SK-N-SH treated with all-trans-retinoic acid at 6 μM for 48 hours (cell line): ENCODE measurements around the gene PAOX.

ENCODE experiments used
- ATAC-seq: fragments of 200-7000 bp; cut with Tn5 transposase; 3 replicates; pipeline ENCODE4 v1.9.1; 2020; ENCODE audit warnings: mild to moderate bottlenecking, moderate library complexity
- ARNTL ChIP-seq: fragments of 450-650 bp; formaldehyde crosslinking; IDR thresholded peaks from 2 replicates; pipeline ENCODE4 v1.5.0; 2020; ENCODE audit warnings: low read depth, mild to moderate bottlenecking, moderate library complexity, borderline replicate concordance
- CSDC2 ChIP-seq: fragments of 250-450 bp; sonication (Bioruptor Pico); IDR thresholded peaks from 2 replicates; pipeline ENCODE4 v1.5.0; 2020; ENCODE audit warnings: mild to moderate bottlenecking, moderate library complexity
- ESRRG ChIP-seq: fragments of 250-450 bp; sonication (Bioruptor Pico); IDR thresholded peaks from 2 replicates; pipeline ENCODE4 v1.6.1; 2021; ENCODE audit warnings: mild to moderate bottlenecking
- GLIS3 ChIP-seq: fragments of 250-450 bp; sonication (Bioruptor Pico); IDR thresholded peaks from 2 replicates; pipeline ENCODE4 v1.5.0; 2020; ENCODE audit warnings: mild to moderate bottlenecking, moderate library complexity
- ISL1 ChIP-seq: fragments of 250-450 bp; sonication (Bioruptor Pico); IDR thresholded peaks from 2 replicates; pipeline ENCODE4 v2.1.2; 2022; ENCODE audit warnings: mild to moderate bottlenecking, moderate library complexity
- OSR1 ChIP-seq: fragments of 250-450 bp; sonication (Bioruptor Pico); IDR thresholded peaks from 2 replicates; pipeline ENCODE4 v1.8.0; 2022; ENCODE audit warnings: moderate library complexity, mild to moderate bottlenecking, inconsistent platforms
- PPARA ChIP-seq: fragments of 250-450 bp; sonication (Bioruptor Pico); IDR thresholded peaks from 2 replicates; pipeline ENCODE4 v1.5.0; 2020; ENCODE audit warnings: mild to moderate bottlenecking, borderline replicate concordance
- RARB ChIP-seq: fragments of 250-450 bp; sonication (Bioruptor Pico); IDR thresholded peaks from 2 replicates; pipeline ENCODE4 v1.8.0; 2021; ENCODE audit warnings: mild to moderate bottlenecking, moderate library complexity
- SNAI2 ChIP-seq: fragments of 250-450 bp; sonication (Bioruptor Pico); IDR thresholded peaks from 2 replicates; pipeline ENCODE4 v1.5.0; 2020; ENCODE audit warnings: mild to moderate bottlenecking, moderate library complexity
- TCF4 ChIP-seq: fragments of 250-450 bp; sonication (Bioruptor Pico); IDR thresholded peaks from 2 replicates; pipeline ENCODE4 v1.8.0; 2021; ENCODE audit warnings: mild to moderate bottlenecking, moderate library complexity, borderline replicate concordance
- TOX ChIP-seq: fragments of 250-450 bp; sonication (Bioruptor Pico); IDR thresholded peaks from 2 replicates; pipeline ENCODE4 v1.8.0; 2021; ENCODE audit warnings: mild to moderate bottlenecking, moderate library complexity, borderline replicate concordance
- ZC3H10 ChIP-seq: fragments of 250-450 bp; sonication (Bioruptor Pico); IDR thresholded peaks from 2 replicates; pipeline ENCODE4 v1.5.1; 2021; ENCODE audit warnings: mild to moderate bottlenecking, moderate library complexity
- ZFP3 ChIP-seq: fragments of 250-450 bp; sonication (Bioruptor Pico); IDR thresholded peaks from 2 replicates; pipeline ENCODE4 v1.5.0; 2020; ENCODE audit warnings: mild to moderate bottlenecking, moderate library complexity
- ZFP30 ChIP-seq: fragments of 450-650 bp; formaldehyde crosslinking; IDR thresholded peaks from 2 replicates; pipeline ENCODE4 v1.5.0; 2022; ENCODE audit warnings: mild to moderate bottlenecking, moderate library complexity
- ZNF565 ChIP-seq: fragments of 450-650 bp; formaldehyde crosslinking; conservative IDR thresholded peaks from 2 replicates; pipeline ENCODE4 v1.5.0; 2020; ENCODE audit warnings: low read depth, mild to moderate bottlenecking, moderate library complexity
- ZNF70 ChIP-seq: fragments of 450-650 bp; formaldehyde crosslinking; IDR thresholded peaks from 2 replicates; pipeline ENCODE4 v1.5.0; 2020; ENCODE audit warnings: mild to moderate bottlenecking, moderate library complexity
- ZNF8 ChIP-seq: fragments of 450-650 bp; formaldehyde crosslinking; IDR thresholded peaks from 2 replicates; pipeline ENCODE4 v1.5.0; 2020; ENCODE audit warnings: mild to moderate bottlenecking, moderate library complexity
- TF ChIP-seq, protein P1 (sequence below): fragments of 250-450 bp; sonication (Bioruptor Pico); IDR thresholded peaks from 2 replicates; pipeline ENCODE4 v1.8.0; 2020; ENCODE audit warnings: mild to moderate bottlenecking, moderate library complexity, borderline replicate concordance
- TF ChIP-seq, protein P2 (sequence below): fragments of 250-450 bp; sonication (Bioruptor Pico); IDR thresholded peaks from 2 replicates; pipeline ENCODE4 v1.5.1; 2020; ENCODE audit warnings: low read depth, mild to moderate bottlenecking, moderate library complexity
- TF ChIP-seq, protein P3 (sequence below): fragments of 250-450 bp; sonication (Bioruptor Pico); IDR thresholded peaks from 2 replicates; pipeline ENCODE4 v1.8.0; 2021; ENCODE audit warnings: low read depth, mild to moderate bottlenecking, moderate library complexity, borderline replicate concordance
- TF ChIP-seq, protein P4 (sequence below): fragments of 250-450 bp; sonication (Bioruptor Pico); IDR thresholded peaks from 2 replicates; pipeline ENCODE4 v1.5.1; 2021; ENCODE audit warnings: mild to moderate bottlenecking, moderate library complexity
- TF ChIP-seq, protein P5 (sequence below): fragments of 250-450 bp; sonication (Bioruptor Pico); IDR thresholded peaks from 2 replicates; pipeline ENCODE4 v1.5.0; 2020; ENCODE audit warnings: mild to moderate bottlenecking, moderate library complexity

PAOX gene

DNA sequence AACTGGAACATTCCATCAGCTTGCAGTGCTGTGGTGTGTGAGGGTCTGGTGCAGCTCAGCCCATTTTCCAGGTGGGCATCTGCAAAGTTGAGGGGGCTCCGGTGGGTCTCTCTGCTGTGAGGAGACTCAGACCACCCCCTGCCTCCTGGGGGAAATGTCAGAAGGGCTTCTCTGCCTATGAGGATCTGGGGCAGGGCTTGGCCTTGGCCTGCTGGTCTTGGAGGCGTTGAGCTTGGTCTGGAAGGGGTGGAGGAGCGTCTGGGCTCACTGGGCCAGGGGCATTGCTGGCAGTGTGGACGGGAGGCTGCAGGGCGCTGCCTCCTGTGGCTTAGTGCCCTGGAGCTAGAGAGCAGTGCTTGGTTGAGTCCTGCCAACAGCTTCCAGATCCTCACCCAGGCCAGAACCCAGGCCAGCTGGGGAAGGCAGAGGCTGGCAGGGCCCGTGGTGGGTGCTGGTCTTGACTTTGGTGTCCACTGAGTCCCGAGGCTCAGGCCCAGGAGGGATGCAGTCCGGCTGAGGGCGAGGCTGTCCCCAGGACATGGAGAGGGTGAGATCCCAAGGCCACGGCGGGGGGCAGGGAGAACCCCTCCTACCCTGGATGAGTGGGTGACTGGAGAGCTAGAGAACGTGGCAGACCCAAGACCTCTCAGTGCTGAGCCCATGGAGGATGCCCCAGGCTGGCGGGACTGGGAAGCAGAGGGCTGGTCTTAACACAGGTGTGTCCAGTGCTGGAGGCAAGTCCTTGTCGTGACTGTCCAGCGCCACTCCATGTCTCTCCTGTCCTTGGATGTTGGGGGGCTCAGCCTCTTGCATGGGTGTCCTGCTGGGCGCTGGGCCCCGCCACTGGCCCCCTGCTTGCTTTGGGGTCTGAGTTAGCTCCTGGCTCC is 42.5 kb downstream of the PAOX start:
- 0 out of 3 replicates have a peak, but pooled peaks have one; percentile 3 for ATAC-seq
- TF ChIP-seq ZNF565 (CRISPR knock-in tag) (no peak), TOX (no peak), ZFP30 (no peak), TCF4 (CRISPR knock-in tag) (no peak), ARNTL (no peak), ZC3H10 (no peak)
- TF ChIP-seq, protein P1, sequence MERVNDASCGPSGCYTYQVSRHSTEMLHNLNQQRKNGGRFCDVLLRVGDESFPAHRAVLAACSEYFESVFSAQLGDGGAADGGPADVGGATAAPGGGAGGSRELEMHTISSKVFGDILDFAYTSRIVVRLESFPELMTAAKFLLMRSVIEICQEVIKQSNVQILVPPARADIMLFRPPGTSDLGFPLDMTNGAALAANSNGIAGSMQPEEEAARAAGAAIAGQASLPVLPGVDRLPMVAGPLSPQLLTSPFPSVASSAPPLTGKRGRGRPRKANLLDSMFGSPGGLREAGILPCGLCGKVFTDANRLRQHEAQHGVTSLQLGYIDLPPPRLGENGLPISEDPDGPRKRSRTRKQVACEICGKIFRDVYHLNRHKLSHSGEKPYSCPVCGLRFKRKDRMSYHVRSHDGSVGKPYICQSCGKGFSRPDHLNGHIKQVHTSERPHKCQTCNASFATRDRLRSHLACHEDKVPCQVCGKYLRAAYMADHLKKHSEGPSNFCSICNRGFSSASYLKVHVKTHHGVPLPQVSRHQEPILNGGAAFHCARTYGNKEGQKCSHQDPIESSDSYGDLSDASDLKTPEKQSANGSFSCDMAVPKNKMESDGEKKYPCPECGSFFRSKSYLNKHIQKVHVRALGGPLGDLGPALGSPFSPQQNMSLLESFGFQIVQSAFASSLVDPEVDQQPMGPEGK (CRISPR knock-in tag): no peak

DNA sequence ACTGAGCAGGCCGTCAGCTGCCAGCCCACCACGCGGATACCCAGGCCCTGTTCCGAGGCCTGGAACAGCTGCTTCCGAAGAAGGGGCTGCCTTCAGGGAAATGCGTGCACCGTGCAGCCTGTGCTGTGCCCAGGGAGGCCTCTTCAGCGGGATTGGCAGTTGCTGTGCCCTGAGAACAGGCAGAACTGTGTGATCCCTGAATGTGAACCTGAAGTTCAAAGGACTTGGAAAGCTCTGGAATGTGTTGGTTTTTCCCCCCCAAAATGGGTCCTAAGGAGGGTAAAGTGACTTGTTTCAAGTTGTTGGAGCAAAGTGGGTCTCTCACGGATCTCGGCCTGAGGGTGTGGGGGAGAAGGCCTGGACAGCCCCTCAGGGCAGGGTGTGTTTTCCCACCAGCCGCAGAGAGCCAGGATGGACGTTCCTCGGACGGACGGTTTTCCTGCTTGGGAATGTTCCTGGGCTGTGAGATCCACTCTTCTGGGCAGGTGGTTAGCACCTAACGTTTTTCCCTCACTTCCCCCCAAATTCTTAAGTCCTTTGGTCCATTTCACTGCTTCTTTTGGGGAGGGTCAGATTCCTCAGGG is 43.3 kb downstream of the PAOX start:
- TF ChIP-seq, protein P1 (CRISPR knock-in tag): no peak
- TF ChIP-seq, protein P2, sequence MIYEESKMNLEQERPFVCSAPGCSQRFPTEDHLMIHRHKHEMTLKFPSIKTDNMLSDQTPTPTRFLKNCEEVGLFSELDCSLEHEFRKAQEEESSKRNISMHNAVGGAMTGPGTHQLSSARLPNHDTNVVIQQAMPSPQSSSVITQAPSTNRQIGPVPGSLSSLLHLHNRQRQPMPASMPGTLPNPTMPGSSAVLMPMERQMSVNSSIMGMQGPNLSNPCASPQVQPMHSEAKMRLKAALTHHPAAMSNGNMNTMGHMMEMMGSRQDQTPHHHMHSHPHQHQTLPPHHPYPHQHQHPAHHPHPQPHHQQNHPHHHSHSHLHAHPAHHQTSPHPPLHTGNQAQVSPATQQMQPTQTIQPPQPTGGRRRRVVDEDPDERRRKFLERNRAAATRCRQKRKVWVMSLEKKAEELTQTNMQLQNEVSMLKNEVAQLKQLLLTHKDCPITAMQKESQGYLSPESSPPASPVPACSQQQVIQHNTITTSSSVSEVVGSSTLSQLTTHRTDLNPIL (CRISPR knock-in tag): no peak
- TF ChIP-seq CSDC2 (CRISPR knock-in tag) (no peak), ZNF8 (CRISPR knock-in tag) (no peak), PPARA (CRISPR knock-in tag) (no peak), ISL1 (CRISPR knock-in tag) (no peak), ZFP3 (CRISPR knock-in tag) (no peak), ARNTL (no peak), OSR1 (CRISPR knock-in tag) (no peak), SNAI2 (CRISPR knock-in tag) (no peak), TOX (no peak), ZNF70 (CRISPR knock-in tag) (no peak), ZNF565 (CRISPR knock-in tag) (no peak), RARB (CRISPR knock-in tag) (no peak), GLIS3 (CRISPR knock-in tag) (no peak), ESRRG (no peak), TCF4 (CRISPR knock-in tag) (no peak)
- TF ChIP-seq, protein P3, sequence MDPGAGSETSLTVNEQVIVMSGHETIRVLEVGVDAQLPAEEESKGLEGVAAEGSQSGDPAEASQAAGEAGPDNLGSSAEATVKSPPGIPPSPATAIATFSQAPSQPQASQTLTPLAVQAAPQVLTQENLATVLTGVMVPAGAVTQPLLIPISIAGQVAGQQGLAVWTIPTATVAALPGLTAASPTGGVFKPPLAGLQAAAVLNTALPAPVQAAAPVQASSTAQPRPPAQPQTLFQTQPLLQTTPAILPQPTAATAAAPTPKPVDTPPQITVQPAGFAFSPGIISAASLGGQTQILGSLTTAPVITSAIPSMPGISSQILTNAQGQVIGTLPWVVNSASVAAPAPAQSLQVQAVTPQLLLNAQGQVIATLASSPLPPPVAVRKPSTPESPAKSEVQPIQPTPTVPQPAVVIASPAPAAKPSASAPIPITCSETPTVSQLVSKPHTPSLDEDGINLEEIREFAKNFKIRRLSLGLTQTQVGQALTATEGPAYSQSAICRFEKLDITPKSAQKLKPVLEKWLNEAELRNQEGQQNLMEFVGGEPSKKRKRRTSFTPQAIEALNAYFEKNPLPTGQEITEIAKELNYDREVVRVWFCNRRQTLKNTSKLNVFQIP (CRISPR knock-in tag): no peak
- TF ChIP-seq, protein P4, sequence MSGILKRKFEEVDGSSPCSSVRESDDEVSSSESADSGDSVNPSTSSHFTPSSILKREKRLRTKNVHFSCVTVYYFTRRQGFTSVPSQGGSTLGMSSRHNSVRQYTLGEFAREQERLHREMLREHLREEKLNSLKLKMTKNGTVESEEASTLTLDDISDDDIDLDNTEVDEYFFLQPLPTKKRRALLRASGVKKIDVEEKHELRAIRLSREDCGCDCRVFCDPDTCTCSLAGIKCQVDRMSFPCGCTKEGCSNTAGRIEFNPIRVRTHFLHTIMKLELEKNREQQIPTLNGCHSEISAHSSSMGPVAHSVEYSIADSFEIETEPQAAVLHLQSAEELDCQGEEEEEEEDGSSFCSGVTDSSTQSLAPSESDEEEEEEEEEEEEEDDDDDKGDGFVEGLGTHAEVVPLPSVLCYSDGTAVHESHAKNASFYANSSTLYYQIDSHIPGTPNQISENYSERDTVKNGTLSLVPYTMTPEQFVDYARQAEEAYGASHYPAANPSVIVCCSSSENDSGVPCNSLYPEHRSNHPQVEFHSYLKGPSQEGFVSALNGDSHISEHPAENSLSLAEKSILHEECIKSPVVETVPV (CRISPR knock-in tag): no peak
- TF ChIP-seq, protein P5, sequence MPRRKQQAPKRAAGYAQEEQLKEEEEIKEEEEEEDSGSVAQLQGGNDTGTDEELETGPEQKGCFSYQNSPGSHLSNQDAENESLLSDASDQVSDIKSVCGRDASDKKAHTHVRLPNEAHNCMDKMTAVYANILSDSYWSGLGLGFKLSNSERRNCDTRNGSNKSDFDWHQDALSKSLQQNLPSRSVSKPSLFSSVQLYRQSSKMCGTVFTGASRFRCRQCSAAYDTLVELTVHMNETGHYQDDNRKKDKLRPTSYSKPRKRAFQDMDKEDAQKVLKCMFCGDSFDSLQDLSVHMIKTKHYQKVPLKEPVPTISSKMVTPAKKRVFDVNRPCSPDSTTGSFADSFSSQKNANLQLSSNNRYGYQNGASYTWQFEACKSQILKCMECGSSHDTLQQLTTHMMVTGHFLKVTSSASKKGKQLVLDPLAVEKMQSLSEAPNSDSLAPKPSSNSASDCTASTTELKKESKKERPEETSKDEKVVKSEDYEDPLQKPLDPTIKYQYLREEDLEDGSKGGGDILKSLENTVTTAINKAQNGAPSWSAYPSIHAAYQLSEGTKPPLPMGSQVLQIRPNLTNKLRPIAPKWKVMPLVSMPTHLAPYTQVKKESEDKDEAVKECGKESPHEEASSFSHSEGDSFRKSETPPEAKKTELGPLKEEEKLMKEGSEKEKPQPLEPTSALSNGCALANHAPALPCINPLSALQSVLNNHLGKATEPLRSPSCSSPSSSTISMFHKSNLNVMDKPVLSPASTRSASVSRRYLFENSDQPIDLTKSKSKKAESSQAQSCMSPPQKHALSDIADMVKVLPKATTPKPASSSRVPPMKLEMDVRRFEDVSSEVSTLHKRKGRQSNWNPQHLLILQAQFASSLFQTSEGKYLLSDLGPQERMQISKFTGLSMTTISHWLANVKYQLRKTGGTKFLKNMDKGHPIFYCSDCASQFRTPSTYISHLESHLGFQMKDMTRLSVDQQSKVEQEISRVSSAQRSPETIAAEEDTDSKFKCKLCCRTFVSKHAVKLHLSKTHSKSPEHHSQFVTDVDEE (CRISPR knock-in tag): no peak
- ATAC-seq: no peak
